KMS-11 (cell line): ENCODE results near the gene PTPN18.

Source experiments
- H2AFZ ChIP-seq: fragments of 200-600 bp; sonication (generic); 2 replicates; pipeline ENCODE4 v1.6.1; 2016; ENCODE audit warnings: antibody characterized with exemption, mixed run types, low read depth
- H3K27ac ChIP-seq: fragments of 200-600 bp; sonication (generic); 2 replicates; pipeline ENCODE4 v1.6.1; 2016; ENCODE audit warnings: mild to moderate bottlenecking, mixed run types
- H3K27me3 ChIP-seq: fragments of 200-600 bp; sonication (generic); 2 replicates; pipeline ENCODE4 v1.6.1; 2017; ENCODE audit warnings: mild to moderate bottlenecking, low read depth, mixed run types, moderate library complexity; ENCODE audit not compliant: insufficient read depth
- H3K36me3 ChIP-seq: fragments of 200-600 bp; sonication (generic); 2 replicates; pipeline ENCODE4 v1.6.1; 2017; ENCODE audit warnings: mild to moderate bottlenecking, mixed run types; ENCODE audit not compliant: insufficient read depth
- H3K4me1 ChIP-seq: fragments of 200-600 bp; sonication (generic); 2 replicates; pipeline ENCODE4 v1.6.1; 2016; ENCODE audit warnings: mild to moderate bottlenecking, low read depth, mixed run types; ENCODE audit not compliant: poor library complexity, severe bottlenecking
- H3K4me2 ChIP-seq: fragments of 200-600 bp; sonication (generic); 2 replicates; pipeline ENCODE4 v1.7.0; 2016; ENCODE audit warnings: mild to moderate bottlenecking, mixed run types
- H3K4me3 ChIP-seq: fragments of 200-600 bp; sonication (generic); IDR thresholded peaks from 2 replicates; pipeline ENCODE4 v1.6.1; 2017; ENCODE audit warnings: low read depth, low read length, mixed read lengths; ENCODE audit not compliant: insufficient read depth
- H3K79me2 ChIP-seq: fragments of 200-600 bp; sonication (generic); 2 replicates; pipeline ENCODE4 v1.6.1; 2016; ENCODE audit warnings: low read depth, mixed run types; ENCODE audit not compliant: insufficient read depth
- H3K9ac ChIP-seq: fragments of 200-600 bp; sonication (generic); 2 replicates; pipeline ENCODE4 v1.6.1; 2016; ENCODE audit warnings: mild to moderate bottlenecking, mixed run types
- H4K20me1 ChIP-seq: fragments of 200-600 bp; sonication (generic); 2 replicates; pipeline ENCODE4 v1.6.1; 2016; ENCODE audit warnings: mild to moderate bottlenecking, mixed run types; ENCODE audit not compliant: insufficient read depth
- TF ChIP-seq, protein P1 (sequence below): fragments of 200-600 bp; sonication (generic); conservative IDR thresholded peaks from 2 replicates; pipeline ENCODE4 v1.6.1; 2017; ENCODE audit warnings: low read depth, mild to moderate bottlenecking, antibody characterized with exemption, low read length, moderate library complexity, mixed read lengths

Gene PTPN18

DNA sequence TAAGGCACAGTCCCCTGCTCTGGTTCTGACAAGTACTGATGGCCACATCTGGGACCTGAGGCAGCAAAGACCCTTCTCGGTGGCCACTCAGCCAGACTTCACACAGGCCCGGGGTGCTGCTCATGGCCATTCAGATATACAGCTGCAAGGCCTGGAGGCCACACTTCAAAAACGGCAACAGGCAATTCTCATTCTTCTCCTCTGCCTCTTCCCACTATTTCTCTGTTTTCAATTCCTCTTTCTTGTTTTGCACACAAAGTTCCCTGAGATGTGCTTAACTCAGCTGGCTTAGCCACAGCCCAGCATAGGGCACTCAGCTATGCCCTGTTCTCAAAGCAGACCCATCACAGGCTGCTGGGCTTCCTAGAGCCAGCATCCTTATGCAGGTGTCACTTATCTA, 29.9 kb downstream of the PTPN18 start:
- Histone ChIP-seq H3K27me3 (no peaks in the 10 kb centered on the region), H3K4me3 (no peak overlapping the region), H3K9ac (no peak overlapping the region), H2AFZ (no peak overlapping the region), H3K36me3 (no peaks in the 10 kb centered on the region), H4K20me1 (no peaks in the 10 kb centered on the region), H3K4me2 (no peak overlapping the region; the same call in 1 of the 2 replicates), H3K27ac (no peak overlapping the region; the same call in 1 of the 2 replicates), H3K4me1 (peaks cover 14% of the 10 kb centered on the region), H3K79me2 (no peaks in the 10 kb centered on the region)
- TF ChIP-seq, protein P1, sequence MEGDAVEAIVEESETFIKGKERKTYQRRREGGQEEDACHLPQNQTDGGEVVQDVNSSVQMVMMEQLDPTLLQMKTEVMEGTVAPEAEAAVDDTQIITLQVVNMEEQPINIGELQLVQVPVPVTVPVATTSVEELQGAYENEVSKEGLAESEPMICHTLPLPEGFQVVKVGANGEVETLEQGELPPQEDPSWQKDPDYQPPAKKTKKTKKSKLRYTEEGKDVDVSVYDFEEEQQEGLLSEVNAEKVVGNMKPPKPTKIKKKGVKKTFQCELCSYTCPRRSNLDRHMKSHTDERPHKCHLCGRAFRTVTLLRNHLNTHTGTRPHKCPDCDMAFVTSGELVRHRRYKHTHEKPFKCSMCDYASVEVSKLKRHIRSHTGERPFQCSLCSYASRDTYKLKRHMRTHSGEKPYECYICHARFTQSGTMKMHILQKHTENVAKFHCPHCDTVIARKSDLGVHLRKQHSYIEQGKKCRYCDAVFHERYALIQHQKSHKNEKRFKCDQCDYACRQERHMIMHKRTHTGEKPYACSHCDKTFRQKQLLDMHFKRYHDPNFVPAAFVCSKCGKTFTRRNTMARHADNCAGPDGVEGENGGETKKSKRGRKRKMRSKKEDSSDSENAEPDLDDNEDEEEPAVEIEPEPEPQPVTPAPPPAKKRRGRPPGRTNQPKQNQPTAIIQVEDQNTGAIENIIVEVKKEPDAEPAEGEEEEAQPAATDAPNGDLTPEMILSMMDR = no peak

DNA sequence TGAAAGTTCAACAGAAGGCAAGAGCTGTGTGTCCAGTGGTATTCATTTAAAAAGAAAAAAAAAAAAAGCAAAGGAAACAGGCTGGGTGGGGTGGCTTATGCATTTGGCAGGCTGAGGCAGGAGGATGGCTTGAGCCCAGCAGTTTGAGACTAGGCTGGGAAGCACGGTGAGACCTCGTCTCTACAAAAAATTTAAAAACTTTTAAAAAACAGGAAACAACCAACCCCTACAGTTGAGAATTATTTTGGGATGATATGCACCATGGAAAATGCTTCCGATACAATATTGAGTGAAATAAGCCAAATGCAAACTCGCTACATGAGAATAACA, 31.2 kb downstream of the PTPN18 start:
- no peak overlapping the region for H2AFZ ChIP-seq
- no peak overlapping the region for H3K4me3 ChIP-seq
- no peak overlapping the region for H3K4me2 ChIP-seq
- H3K27ac ChIP-seq = no peak overlapping the region
- H3K9ac ChIP-seq = no peak overlapping the region
- TF ChIP-seq, protein P1 = no peak
- peaks cover 14% of the 10 kb centered on the region for H3K4me1 ChIP-seq
- H4K20me1 ChIP-seq = no peaks in the 10 kb centered on the region
- no peaks in the 10 kb centered on the region for H3K36me3 ChIP-seq
- H3K79me2 ChIP-seq = no peaks in the 10 kb centered on the region
- no peaks in the 10 kb centered on the region for H3K27me3 ChIP-seq

DNA sequence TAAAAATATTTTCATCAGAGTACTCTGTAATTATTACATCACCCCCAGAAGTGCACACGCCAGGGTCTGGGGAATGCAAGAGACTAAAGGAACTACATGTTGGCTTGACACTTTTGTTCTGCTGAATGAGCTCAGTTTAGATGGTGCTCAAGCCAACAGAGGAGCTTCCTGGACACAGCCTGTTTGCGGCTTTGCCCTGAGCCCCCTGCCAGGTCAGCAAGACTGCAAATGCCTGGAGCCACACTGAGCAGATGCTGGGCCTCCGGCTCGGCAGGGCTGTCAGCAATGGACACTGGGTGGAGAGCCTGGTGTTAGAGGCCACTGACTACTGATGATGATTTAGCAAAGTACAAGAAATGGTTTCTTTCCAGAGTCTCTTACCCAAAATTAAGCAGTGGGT, 31.9 kb downstream of the PTPN18 start:
- Histone ChIP-seq H2AFZ (no peak overlapping the region), H3K79me2 (no peaks in the 10 kb centered on the region), H3K4me3 (no peak overlapping the region), H3K27me3 (no peaks in the 10 kb centered on the region), H3K27ac (no peak overlapping the region), H3K36me3 (no peaks in the 10 kb centered on the region), H4K20me1 (no peaks in the 10 kb centered on the region), H3K4me1 (peaks cover 14% of the 10 kb centered on the region), H3K4me2 (no peak overlapping the region), H3K9ac (no peak overlapping the region)
- TF ChIP-seq, protein P1 = no peak

DNA sequence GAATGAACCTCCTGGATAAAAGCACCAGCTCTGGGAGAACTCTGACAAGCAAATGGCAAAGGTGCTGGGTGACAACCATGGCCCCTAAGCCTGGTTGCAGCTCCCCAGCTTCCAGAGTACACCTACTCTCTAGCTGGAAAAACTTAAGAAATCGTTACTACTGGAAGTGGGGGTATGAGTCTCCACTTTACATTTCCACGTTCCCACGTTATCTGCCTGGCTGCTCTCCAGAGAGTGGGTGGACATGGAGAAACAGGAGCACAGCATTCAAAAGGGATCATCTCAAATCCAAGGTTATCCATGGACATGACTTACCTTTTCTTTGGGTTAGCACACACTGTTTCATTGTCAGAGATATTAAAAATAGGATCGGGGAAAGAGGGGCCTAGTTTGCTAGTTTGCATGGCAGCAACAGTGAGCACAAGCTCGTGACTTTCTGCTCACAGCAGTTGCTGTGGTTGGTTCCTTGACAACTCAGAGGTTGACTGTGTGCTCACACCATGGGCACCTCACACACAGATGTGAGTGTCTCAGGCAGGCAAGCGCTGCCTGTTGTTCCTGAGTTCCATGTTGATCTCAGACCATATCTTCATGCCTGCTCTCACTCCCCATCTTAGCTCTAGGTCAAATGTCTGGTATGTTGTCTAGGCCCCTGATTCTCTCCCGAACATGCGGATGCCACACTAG, 32.5 kb downstream of the PTPN18 start:
- no peaks in the 10 kb centered on the region for H4K20me1 ChIP-seq
- no peak overlapping the region for H3K9ac ChIP-seq
- H3K4me1 ChIP-seq = peaks cover 14% of the 10 kb centered on the region
- H3K4me2 ChIP-seq = no peak overlapping the region
- H3K27ac ChIP-seq = no peak overlapping the region
- H3K36me3 ChIP-seq = no peaks in the 10 kb centered on the region
- no peaks in the 10 kb centered on the region for H3K79me2 ChIP-seq
- no peak overlapping the region for H2AFZ ChIP-seq
- H3K27me3 ChIP-seq = no peaks in the 10 kb centered on the region
- TF ChIP-seq, protein P1 = no peak
- H3K4me3 ChIP-seq = no peak overlapping the region
